ENCODE results near the gene SLC22A13. TPM values are rescaled to one million over a fixed set of nuclear protein-coding genes. Genes with fewer than 3 reads are reported as not detected.

The SLC22A13 gene
- polyA plus RNA-seq, 1 donor: 0.34 TPM

GRCh38 chr3:38264353-38264771, 1.2 kb upstream of the SLC22A13 start:
- Histone ChIP-seq H3K36me3 (ENCODE audit: control insufficient read depth, insufficient read depth, low read length) (peaks cover 2% of the 10 kb centered on the region), H3K9me3 (ENCODE audit: control insufficient read depth, low read depth, low read length) (no peaks in the 10 kb centered on the region), H3K27ac (ENCODE audit: low read length) (no peak overlapping the region), H3K4me1 (ENCODE audit: control insufficient read depth, insufficient read depth, low read length) (no peaks in the 10 kb centered on the region), H3K27me3 (ENCODE audit: control insufficient read depth, insufficient read depth, low read length) (no peaks in the 10 kb centered on the region), H3K4me3 (ENCODE audit: low read length) (no peak overlapping the region)
- peak in 1 of 2 donors; percentile 11 for DNase-seq
- no CpG with 5 or more reads among the region's 1 CpG for WGBS (ENCODE audit: insufficient coverage, low lambda C conversion rate)

- Histone ChIP-seq H3K9me3 (ENCODE audit: control insufficient read depth, low read depth, low read length) (no peaks in the 10 kb centered on the region), H3K4me3 (ENCODE audit: low read length) (no peak overlapping the region), H3K36me3 (ENCODE audit: control insufficient read depth, insufficient read depth, low read length) (peaks cover 2% of the 10 kb centered on the region), H3K27ac (ENCODE audit: low read length) (no peak overlapping the region), H3K4me1 (ENCODE audit: control insufficient read depth, insufficient read depth, low read length) (no peaks in the 10 kb centered on the region), H3K27me3 (ENCODE audit: control insufficient read depth, insufficient read depth, low read length) (no peaks in the 10 kb centered on the region)
- WGBS (ENCODE audit: insufficient coverage, low lambda C conversion rate): no CpG with 5 or more reads among the region's 1 CpG
- no peak for DNase-seq
These were observed 833 bp upstream of the SLC22A13 start for GRCh38 chr3:38264779-38265178.

GRCh38 chr3:38266810-38267209, 1.2 kb downstream of the SLC22A13 start:
- no peak overlapping the region for H3K27ac ChIP-seq (ENCODE audit: low read length)
- H3K36me3 ChIP-seq (ENCODE audit: control insufficient read depth, insufficient read depth, low read length): no peaks in the 10 kb centered on the region
- H3K9me3 ChIP-seq (ENCODE audit: control insufficient read depth, low read depth, low read length): no peaks in the 10 kb centered on the region
- no peak overlapping the region for H3K4me3 ChIP-seq (ENCODE audit: low read length)
- no peak for DNase-seq
- WGBS (ENCODE audit: insufficient coverage, low lambda C conversion rate): no CpG with 5 or more reads among the region's 1 CpG
- no peaks in the 10 kb centered on the region for H3K27me3 ChIP-seq (ENCODE audit: control insufficient read depth, insufficient read depth, low read length)
- no peaks in the 10 kb centered on the region for H3K4me1 ChIP-seq (ENCODE audit: control insufficient read depth, insufficient read depth, low read length)

GRCh38 chr3:38267662-38268061, 2.0 kb downstream of the SLC22A13 start:
- H3K4me1 ChIP-seq (ENCODE audit: control insufficient read depth, insufficient read depth, low read length): no peaks in the 10 kb centered on the region
- H3K9me3 ChIP-seq (ENCODE audit: control insufficient read depth, low read depth, low read length): no peaks in the 10 kb centered on the region
- H3K4me3 ChIP-seq (ENCODE audit: low read length): no peak overlapping the region
- H3K27ac ChIP-seq (ENCODE audit: low read length): no peak overlapping the region
- DNase-seq: no peak
- H3K27me3 ChIP-seq (ENCODE audit: control insufficient read depth, insufficient read depth, low read length): no peaks in the 10 kb centered on the region
- WGBS (ENCODE audit: insufficient coverage, low lambda C conversion rate): 100% methylated on average over 1 of the region's 2 CpGs
- no peaks in the 10 kb centered on the region for H3K36me3 ChIP-seq (ENCODE audit: control insufficient read depth, insufficient read depth, low read length)

- H3K27me3 ChIP-seq (ENCODE audit: control insufficient read depth, insufficient read depth, low read length): no peaks in the 10 kb centered on the region
- WGBS (ENCODE audit: insufficient coverage, low lambda C conversion rate): 90% methylated on average over 2 of the region's 5 CpGs
- no peaks in the 10 kb centered on the region for H3K9me3 ChIP-seq (ENCODE audit: control insufficient read depth, low read depth, low read length)
- H3K4me3 ChIP-seq (ENCODE audit: low read length): no peak overlapping the region
- DNase-seq: no peak
- H3K27ac ChIP-seq (ENCODE audit: low read length): no peak overlapping the region
- no peaks in the 10 kb centered on the region for H3K36me3 ChIP-seq (ENCODE audit: control insufficient read depth, insufficient read depth, low read length)
- no peaks in the 10 kb centered on the region for H3K4me1 ChIP-seq (ENCODE audit: control insufficient read depth, insufficient read depth, low read length)
These were observed 2.5 kb downstream of the SLC22A13 start for GRCh38 chr3:38268087-38268486.

- Histone ChIP-seq H3K4me3 (ENCODE audit: low read length) (no peak overlapping the region), H3K27ac (ENCODE audit: low read length) (no peak overlapping the region), H3K36me3 (ENCODE audit: control insufficient read depth, insufficient read depth, low read length) (no peaks in the 10 kb centered on the region), H3K9me3 (ENCODE audit: control insufficient read depth, low read depth, low read length) (no peaks in the 10 kb centered on the region), H3K4me1 (ENCODE audit: control insufficient read depth, insufficient read depth, low read length) (no peaks in the 10 kb centered on the region), H3K27me3 (ENCODE audit: control insufficient read depth, insufficient read depth, low read length) (no peaks in the 10 kb centered on the region)
- DNase-seq: no peak
- WGBS (ENCODE audit: insufficient coverage, low lambda C conversion rate): no CpG with 5 or more reads among the region's 1 CpG
These were observed 2.9 kb downstream of the SLC22A13 start for GRCh38 chr3:38268522-38268921.

GRCh38 chr3:38270606-38271005, 5.0 kb downstream of the SLC22A13 start:
- Histone ChIP-seq H3K27me3 (ENCODE audit: control insufficient read depth, insufficient read depth, low read length) (no peaks in the 10 kb centered on the region), H3K4me3 (ENCODE audit: low read length) (no peak overlapping the region), H3K36me3 (ENCODE audit: control insufficient read depth, insufficient read depth, low read length) (no peaks in the 10 kb centered on the region), H3K27ac (ENCODE audit: low read length) (no peak overlapping the region), H3K9me3 (ENCODE audit: control insufficient read depth, low read depth, low read length) (no peaks in the 10 kb centered on the region), H3K4me1 (ENCODE audit: control insufficient read depth, insufficient read depth, low read length) (no peaks in the 10 kb centered on the region)
- no peak for DNase-seq
- no CpG with 5 or more reads among the region's 3 CpGs for WGBS (ENCODE audit: insufficient coverage, low lambda C conversion rate)

GRCh38 chr3:38271553-38271952, 5.9 kb downstream of the SLC22A13 start:
- Histone ChIP-seq H3K36me3 (ENCODE audit: control insufficient read depth, insufficient read depth, low read length) (no peaks in the 10 kb centered on the region), H3K4me3 (ENCODE audit: low read length) (no peak overlapping the region), H3K9me3 (ENCODE audit: control insufficient read depth, low read depth, low read length) (no peaks in the 10 kb centered on the region), H3K4me1 (ENCODE audit: control insufficient read depth, insufficient read depth, low read length) (no peaks in the 10 kb centered on the region), H3K27me3 (ENCODE audit: control insufficient read depth, insufficient read depth, low read length) (no peaks in the 10 kb centered on the region), H3K27ac (ENCODE audit: low read length) (no peak overlapping the region)
- WGBS (ENCODE audit: insufficient coverage, low lambda C conversion rate): 92% methylated on average over 2 of the region's 5 CpGs
- no peak for DNase-seq

- no peak overlapping the region for H3K4me3 ChIP-seq (ENCODE audit: low read length)
These were observed 9.4 kb downstream of the SLC22A13 start for GRCh38 chr3:38274864-38275649.

GRCh38 chr3:38275658-38276057, 10.0 kb downstream of the SLC22A13 start:
- 80% methylated on average over 2 of the region's 8 CpGs for WGBS (ENCODE audit: insufficient coverage, low lambda C conversion rate)
- H3K4me3 ChIP-seq (ENCODE audit: low read length): no peak overlapping the region
- H3K9me3 ChIP-seq (ENCODE audit: control insufficient read depth, low read depth, low read length): no peaks in the 10 kb centered on the region
- H3K36me3 ChIP-seq (ENCODE audit: control insufficient read depth, insufficient read depth, low read length): no peaks in the 10 kb centered on the region
- H3K4me1 ChIP-seq (ENCODE audit: control insufficient read depth, insufficient read depth, low read length): no peaks in the 10 kb centered on the region
- H3K27ac ChIP-seq (ENCODE audit: low read length): no peak overlapping the region
- no peaks in the 10 kb centered on the region for H3K27me3 ChIP-seq (ENCODE audit: control insufficient read depth, insufficient read depth, low read length)
- no peak for DNase-seq

More at GRCh38 chr3:38274864-38275649, 9.4 kb downstream of the SLC22A13 start:
- no CpG with 5 or more reads among the region's 21 CpGs for WGBS (ENCODE audit: insufficient coverage, low lambda C conversion rate)
- H3K4me1 ChIP-seq (ENCODE audit: control insufficient read depth, insufficient read depth, low read length): no peaks in the 10 kb centered on the region
- no peak overlapping the region for H3K27ac ChIP-seq (ENCODE audit: low read length)
- no peak for DNase-seq
- H3K36me3 ChIP-seq (ENCODE audit: control insufficient read depth, insufficient read depth, low read length): no peaks in the 10 kb centered on the region
- no peaks in the 10 kb centered on the region for H3K9me3 ChIP-seq (ENCODE audit: control insufficient read depth, low read depth, low read length)
- H3K27me3 ChIP-seq (ENCODE audit: control insufficient read depth, insufficient read depth, low read length): no peaks in the 10 kb centered on the region
